Spleen (tissue), 7 donors: ENCODE data around the gene SLC35G2.

ENCODE experiments used
- POLR2AphosphoS5 ChIP-seq, 3 donors: sonication (generic); formaldehyde crosslinking; IDR thresholded peaks; one replicate each; pipeline ENCODE4 v1.5.1; 2017; ENCODE audit warnings: antibody characterized with exemption in 3 of 3
- TF ChIP-seq, protein P1 (sequence below), 11 experiments: fragments of 200-600 bp in 7 of 11; fragments of 450-650 bp in 4 of 11; sonication (generic) in 4 of 11; IDR thresholded peaks in 8 of 11; conservative IDR thresholded peaks in 3 of 11; 1 replicate in 7 of 11; 2 replicates in 4 of 11; pipeline versions ENCODE4 v1.4.0 to v1.8.0; 2016 to 2021; ENCODE audit warnings: antibody characterized with exemption in 11 of 11, inconsistent platforms in 4 of 11, mild to moderate bottlenecking in 1 of 11
- donor health status: DM: no; HTN: no; CAD: no; lungs with moderate emphysema.
- donor health status: DM: no; HTN: no; CAD: no.
- donor health status: DM: no; HTN: no; CAD: no.

DNA sequence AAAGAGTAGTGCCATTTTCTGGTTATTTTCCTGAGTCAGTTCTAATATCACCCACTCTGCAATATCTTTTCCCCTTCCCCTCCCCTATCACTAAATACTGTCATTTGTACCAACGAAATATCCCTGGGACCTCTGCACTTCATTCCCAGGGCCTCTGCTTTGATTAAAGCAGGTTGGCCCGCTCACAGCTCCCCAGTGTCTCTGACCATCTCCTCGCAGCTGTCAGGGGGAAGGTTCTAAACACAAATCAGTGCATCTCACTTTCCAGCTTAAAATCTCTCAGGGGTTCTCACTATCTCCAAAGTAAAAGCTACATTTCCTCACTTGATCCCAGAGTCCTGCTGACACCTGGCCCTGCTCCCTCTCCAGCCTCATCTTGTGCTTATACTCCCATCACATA lies 28.1 kb upstream of the SLC35G2 start:
- TF ChIP-seq, protein P1, sequence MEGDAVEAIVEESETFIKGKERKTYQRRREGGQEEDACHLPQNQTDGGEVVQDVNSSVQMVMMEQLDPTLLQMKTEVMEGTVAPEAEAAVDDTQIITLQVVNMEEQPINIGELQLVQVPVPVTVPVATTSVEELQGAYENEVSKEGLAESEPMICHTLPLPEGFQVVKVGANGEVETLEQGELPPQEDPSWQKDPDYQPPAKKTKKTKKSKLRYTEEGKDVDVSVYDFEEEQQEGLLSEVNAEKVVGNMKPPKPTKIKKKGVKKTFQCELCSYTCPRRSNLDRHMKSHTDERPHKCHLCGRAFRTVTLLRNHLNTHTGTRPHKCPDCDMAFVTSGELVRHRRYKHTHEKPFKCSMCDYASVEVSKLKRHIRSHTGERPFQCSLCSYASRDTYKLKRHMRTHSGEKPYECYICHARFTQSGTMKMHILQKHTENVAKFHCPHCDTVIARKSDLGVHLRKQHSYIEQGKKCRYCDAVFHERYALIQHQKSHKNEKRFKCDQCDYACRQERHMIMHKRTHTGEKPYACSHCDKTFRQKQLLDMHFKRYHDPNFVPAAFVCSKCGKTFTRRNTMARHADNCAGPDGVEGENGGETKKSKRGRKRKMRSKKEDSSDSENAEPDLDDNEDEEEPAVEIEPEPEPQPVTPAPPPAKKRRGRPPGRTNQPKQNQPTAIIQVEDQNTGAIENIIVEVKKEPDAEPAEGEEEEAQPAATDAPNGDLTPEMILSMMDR (IDR thresholded peaks at IDR 0.05 in 8 of 11, conservative IDR thresholded peaks at IDR 0.05 in 3 of 11), result no peak
- no peak for TF ChIP-seq POLR2AphosphoS5 (IDR thresholded peaks at IDR 0.05)
